GM12878 (cell line): ENCODE measurements around the gene PPARD. TPM values are rescaled to one million over a fixed set of nuclear protein-coding genes. Genes with fewer than 3 reads are reported as not detected.

Source experiments
- ATF7 ChIP-seq: fragments of 450-650 bp; IDR thresholded peaks from 2 replicates; pipeline ENCODE4 v1.6.1; 2016; ENCODE audit warnings: low read depth, mild to moderate bottlenecking
- BCL11A ChIP-seq: IDR thresholded peaks from 2 replicates; pipeline ENCODE4 v1.6.1; 2011; ENCODE audit warnings: low read depth, low read length
- BMI1 ChIP-seq: fragments of 450-650 bp; IDR thresholded peaks from 2 replicates; pipeline ENCODE4 v1.6.1; 2016; ENCODE audit warnings: mild to moderate bottlenecking, moderate library complexity, borderline replicate concordance
- BRCA1 ChIP-seq: IDR thresholded peaks from 2 replicates; pipeline ENCODE4 v1.6.1; 2011; ENCODE audit warnings: low read depth, low read length, improper control_type of control experiment
- EGR1 ChIP-seq, 2 experiments: IDR thresholded peaks; 1 replicate in 1 of 2; 2 replicates in 1 of 2; pipeline ENCODE4 v1.6.1; 2011 to 2012; ENCODE audit warnings: low read depth in 2 of 2, low read length in 2 of 2, borderline replicate concordance in 1 of 2, mild to moderate bottlenecking in 1 of 2, moderate library complexity in 1 of 2
- EZH2 ChIP-seq: IDR thresholded peaks from 2 replicates; pipeline ENCODE4 v1.6.1; 2012; ENCODE audit warnings: low read depth, mild to moderate bottlenecking, control low read depth, inconsistent platforms, low read length, borderline replicate concordance; ENCODE audit not compliant: control insufficient read depth
- HDAC6 ChIP-seq: fragments of 200-600 bp; sonication (generic); IDR thresholded peaks from one replicate; pipeline ENCODE4 v1.8.0; 2017; ENCODE audit warnings: antibody characterized with exemption; ENCODE audit not compliant: unreplicated experiment
- KDM1A ChIP-seq: fragments of 200-600 bp; sonication (generic); IDR thresholded peaks from 2 replicates; pipeline ENCODE4 v1.6.1; 2016; ENCODE audit warnings: borderline replicate concordance
- MTA3 ChIP-seq: IDR thresholded peaks from 2 replicates; pipeline ENCODE4 v1.6.1; 2012; ENCODE audit warnings: low read length, inconsistent platforms, borderline replicate concordance
- NKRF ChIP-seq: fragments of 450-650 bp; conservative IDR thresholded peaks from 2 replicates; pipeline ENCODE4 v1.6.1; 2017; ENCODE audit warnings: mild to moderate bottlenecking, moderate library complexity
- NR2C1 ChIP-seq: fragments of 450-650 bp; IDR thresholded peaks from 2 replicates; pipeline ENCODE4 v1.6.1; 2017; ENCODE audit warnings: antibody characterized with exemption, mild to moderate bottlenecking, moderate library complexity
- NRF1 ChIP-seq: conservative IDR thresholded peaks from 2 replicates; pipeline ENCODE4 v1.6.1; 2011; ENCODE audit warnings: mild to moderate bottlenecking, low read depth, low read length, improper control_type of control experiment
- PAX8 ChIP-seq: fragments of 450-650 bp; IDR thresholded peaks from 2 replicates; pipeline ENCODE4 v1.6.1; 2017; ENCODE audit warnings: mild to moderate bottlenecking, moderate library complexity
- PML ChIP-seq: IDR thresholded peaks from 2 replicates; pipeline ENCODE4 v1.6.1; 2012; ENCODE audit warnings: low read length, inconsistent platforms
- POU2F2 ChIP-seq: IDR thresholded peaks from 3 replicates; pipeline ENCODE4 v1.6.1; 2011; ENCODE audit warnings: low read depth, mild to moderate bottlenecking, low read length, borderline replicate concordance
- SIN3A ChIP-seq: IDR thresholded peaks from 2 replicates; pipeline ENCODE4 v1.6.1; 2012; ENCODE audit warnings: low read depth, low read length, improper control_type of control experiment
- SP1 ChIP-seq: IDR thresholded peaks from one replicate; pipeline ENCODE4 v1.6.1; 2011; ENCODE audit warnings: low read depth, low read length
- YBX1 ChIP-seq: fragments of 450-650 bp; IDR thresholded peaks from 2 replicates; pipeline ENCODE4 v1.6.1; 2016; ENCODE audit warnings: antibody characterized with exemption
- ZNF217 ChIP-seq: fragments of 450-650 bp; IDR thresholded peaks from 2 replicates; pipeline ENCODE4 v1.6.1; 2017; ENCODE audit warnings: antibody characterized with exemption, mild to moderate bottlenecking
- polyA plus RNA-seq, 11 experiments: library from polyadenylated mRNA; depleted of rRNA in 4 of 11; unstranded in 6 of 11; stranded (reverse) in 5 of 11; fragments of >200 nt; fragmentation: Nextera tagmentation in 4 of 11; fragmentation: Illumina TruSeq in 1 of 11; extraction: Ambion mirVana in 4 of 11; extraction: Trizol in 1 of 11; gene quantifications; 1 replicate in 1 of 11; 2 replicates in 10 of 11; pipeline versions ENCODE4 v1.2.1 to v1.2.3, GENCODE V29; 2011 to 2016; ENCODE audit warnings: inconsistent platforms in 2 of 11, missing spikeins in 2 of 11, low read depth in 1 of 11
- total RNA-seq, 4 experiments: library from RNA; depleted of rRNA in 3 of 4; stranded (reverse); fragments of >200 nt in 3 of 4; fragmentation: Illumina TruSeq in 1 of 4; extraction: Trizol in 1 of 4; gene quantifications; 2 replicates each; pipeline versions ENCODE4 v1.2.1 to v1.2.3, GENCODE V29; 2013 to 2021
- TF ChIP-seq, protein P1 (sequence below): fragments of 450-650 bp; IDR thresholded peaks from 2 replicates; pipeline ENCODE4 v1.6.1; 2018; ENCODE audit warnings: borderline replicate concordance, mild to moderate bottlenecking; ENCODE audit not compliant: partially characterized antibody
- TF ChIP-seq, protein P2 (sequence below): IDR thresholded peaks from 2 replicates; pipeline ENCODE4 v1.6.1; 2012; ENCODE audit warnings: low read length, inconsistent platforms
- TF ChIP-seq, protein P3 (sequence below): fragments of 450-650 bp; formaldehyde crosslinking; IDR thresholded peaks from 2 replicates; pipeline ENCODE4 v1.5.0; 2022; ENCODE audit warnings: mild to moderate bottlenecking, missing genetic modification characterization

PPARD gene
- total and polyA plus RNA-seq, 10 of the 15 experiments (the other 5 are each of a cell fraction or from before 2014, with no cell fraction given): 0.05 to 12.6 (median 6.7) TPM

GRCh38 chr6:35468181-35468979, 126.0 kb downstream of the PPARD start, which contains the start of gene RPL10A (continued):
- TF ChIP-seq, protein P1, sequence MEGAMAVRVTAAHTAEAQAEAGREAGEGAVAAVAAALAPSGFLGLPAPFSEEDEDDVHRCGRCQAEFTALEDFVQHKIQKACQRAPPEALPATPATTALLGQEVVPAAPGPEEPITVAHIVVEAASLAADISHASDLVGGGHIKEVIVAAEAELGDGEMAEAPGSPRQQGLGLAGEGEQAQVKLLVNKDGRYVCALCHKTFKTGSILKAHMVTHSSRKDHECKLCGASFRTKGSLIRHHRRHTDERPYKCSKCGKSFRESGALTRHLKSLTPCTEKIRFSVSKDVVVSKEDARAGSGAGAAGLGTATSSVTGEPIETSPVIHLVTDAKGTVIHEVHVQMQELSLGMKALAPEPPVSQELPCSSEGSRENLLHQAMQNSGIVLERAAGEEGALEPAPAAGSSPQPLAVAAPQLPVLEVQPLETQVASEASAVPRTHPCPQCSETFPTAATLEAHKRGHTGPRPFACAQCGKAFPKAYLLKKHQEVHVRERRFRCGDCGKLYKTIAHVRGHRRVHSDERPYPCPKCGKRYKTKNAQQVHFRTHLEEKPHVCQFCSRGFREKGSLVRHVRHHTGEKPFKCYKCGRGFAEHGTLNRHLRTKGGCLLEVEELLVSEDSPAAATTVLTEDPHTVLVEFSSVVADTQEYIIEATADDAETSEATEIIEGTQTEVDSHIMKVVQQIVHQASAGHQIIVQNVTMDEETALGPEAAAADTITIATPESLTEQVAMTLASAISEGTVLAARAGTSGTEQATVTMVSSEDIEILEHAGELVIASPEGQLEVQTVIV: peak; percentile 46
- TF ChIP-seq YBX1 (no peak), ATF7 (no peak), PAX8 (no peak), NKRF (peak; percentile 95), BCL11A (no peak), EGR1 (IDR thresholded peaks at IDR 0.05; ENCODE audit: borderline replicate concordance in 1 of 2, low read depth in 2 of 2, low read length in 2 of 2) (peak in 1 of 2 experiments; percentile 16; a peak in 1 of 3 replicates), ZNF217 (0 out of 2 replicates have a peak, but pooled peaks have one; percentile 26), NR2C1 (no peak), NRF1 (peak; percentile 58), SIN3A (no peak; the same call in 1 of the 2 replicates), KDM1A (no peak), MTA3 (no peak; the same call in 1 of the 2 replicates), EZH2 (no peak), SP1 (peak; percentile 74), HDAC6 (no peak), BMI1 (no peak), POU2F2 (peak; percentile 98), PML (peak; percentile 100), BRCA1 (peak; percentile 98)
- TF ChIP-seq, protein P2, sequence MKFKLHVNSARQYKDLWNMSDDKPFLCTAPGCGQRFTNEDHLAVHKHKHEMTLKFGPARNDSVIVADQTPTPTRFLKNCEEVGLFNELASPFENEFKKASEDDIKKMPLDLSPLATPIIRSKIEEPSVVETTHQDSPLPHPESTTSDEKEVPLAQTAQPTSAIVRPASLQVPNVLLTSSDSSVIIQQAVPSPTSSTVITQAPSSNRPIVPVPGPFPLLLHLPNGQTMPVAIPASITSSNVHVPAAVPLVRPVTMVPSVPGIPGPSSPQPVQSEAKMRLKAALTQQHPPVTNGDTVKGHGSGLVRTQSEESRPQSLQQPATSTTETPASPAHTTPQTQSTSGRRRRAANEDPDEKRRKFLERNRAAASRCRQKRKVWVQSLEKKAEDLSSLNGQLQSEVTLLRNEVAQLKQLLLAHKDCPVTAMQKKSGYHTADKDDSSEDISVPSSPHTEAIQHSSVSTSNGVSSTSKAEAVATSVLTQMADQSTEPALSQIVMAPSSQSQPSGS: peak; percentile 42; the same call in 1 of the 2 replicates
- TF ChIP-seq, protein P3, sequence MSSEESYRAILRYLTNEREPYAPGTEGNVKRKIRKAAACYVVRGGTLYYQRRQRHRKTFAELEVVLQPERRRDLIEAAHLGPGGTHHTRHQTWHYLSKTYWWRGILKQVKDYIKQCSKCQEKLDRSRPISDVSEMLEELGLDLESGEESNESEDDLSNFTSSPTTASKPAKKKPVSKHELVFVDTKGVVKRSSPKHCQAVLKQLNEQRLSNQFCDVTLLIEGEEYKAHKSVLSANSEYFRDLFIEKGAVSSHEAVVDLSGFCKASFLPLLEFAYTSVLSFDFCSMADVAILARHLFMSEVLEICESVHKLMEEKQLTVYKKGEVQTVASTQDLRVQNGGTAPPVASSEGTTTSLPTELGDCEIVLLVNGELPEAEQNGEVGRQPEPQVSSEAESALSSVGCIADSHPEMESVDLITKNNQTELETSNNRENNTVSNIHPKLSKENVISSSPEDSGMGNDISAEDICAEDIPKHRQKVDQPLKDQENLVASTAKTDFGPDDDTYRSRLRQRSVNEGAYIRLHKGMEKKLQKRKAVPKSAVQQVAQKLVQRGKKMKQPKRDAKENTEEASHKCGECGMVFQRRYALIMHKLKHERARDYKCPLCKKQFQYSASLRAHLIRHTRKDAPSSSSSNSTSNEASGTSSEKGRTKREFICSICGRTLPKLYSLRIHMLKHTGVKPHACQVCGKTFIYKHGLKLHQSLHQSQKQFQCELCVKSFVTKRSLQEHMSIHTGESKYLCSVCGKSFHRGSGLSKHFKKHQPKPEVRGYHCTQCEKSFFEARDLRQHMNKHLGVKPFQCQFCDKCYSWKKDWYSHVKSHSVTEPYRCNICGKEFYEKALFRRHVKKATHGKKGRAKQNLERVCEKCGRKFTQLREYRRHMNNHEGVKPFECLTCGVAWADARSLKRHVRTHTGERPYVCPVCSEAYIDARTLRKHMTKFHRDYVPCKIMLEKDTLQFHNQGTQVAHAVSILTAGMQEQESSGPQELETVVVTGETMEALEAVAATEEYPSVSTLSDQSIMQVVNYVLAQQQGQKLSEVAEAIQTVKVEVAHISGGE (CRISPR knock-in tag): no peak
